ENCODE results near the gene MFSD6L.
A peak's percentile ranks its signal among the peaks of the same experiment; 100 is the strongest.

MFSD6L gene

DNA sequence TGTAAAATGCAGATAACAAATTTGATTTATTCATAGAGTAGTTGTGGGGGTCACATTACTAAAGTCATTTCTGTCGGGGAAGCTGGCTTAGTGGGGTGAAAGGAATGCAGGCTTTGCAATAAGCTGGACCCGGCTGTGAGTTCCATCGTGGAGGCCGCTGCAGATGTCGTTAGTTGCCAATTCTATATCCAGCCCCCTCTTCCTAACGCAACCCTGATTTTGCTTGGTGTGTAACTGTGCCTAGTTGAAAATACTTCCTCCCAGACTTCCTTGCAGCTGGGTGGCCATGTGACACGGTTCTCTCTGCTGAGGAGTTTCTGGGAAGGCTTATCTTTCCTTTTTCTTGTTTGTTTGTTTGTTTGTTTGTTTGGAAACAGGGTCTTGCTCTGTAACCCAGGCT is 4.5 kb downstream of the MFSD6L start:
- no peak for DNase-seq (ENCODE audit: low read depth in 2 of 2, low spot score in 1 of 2)

DNA sequence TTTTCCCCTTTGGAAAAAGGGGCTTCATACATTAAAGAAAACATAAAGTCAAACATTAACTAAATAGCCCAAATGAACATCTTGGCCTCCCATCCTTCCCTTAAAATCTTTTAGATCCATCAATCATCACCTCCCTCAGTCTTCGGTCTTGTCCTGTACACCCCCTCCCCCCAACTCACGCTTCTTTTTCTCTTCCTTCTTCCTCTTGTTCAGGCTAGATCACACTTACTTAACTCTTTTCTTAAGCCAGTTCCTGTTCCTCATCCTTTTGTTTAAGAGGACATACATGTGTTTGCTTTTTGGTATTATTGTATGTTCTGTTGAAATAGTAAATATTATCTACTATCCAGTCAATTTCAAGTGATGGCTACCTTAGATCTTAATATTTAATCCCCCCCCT is 5.5 kb downstream of the MFSD6L start:
- DNase-seq (ENCODE audit: low read depth in 2 of 2, low spot score in 1 of 2) = no peak

DNA sequence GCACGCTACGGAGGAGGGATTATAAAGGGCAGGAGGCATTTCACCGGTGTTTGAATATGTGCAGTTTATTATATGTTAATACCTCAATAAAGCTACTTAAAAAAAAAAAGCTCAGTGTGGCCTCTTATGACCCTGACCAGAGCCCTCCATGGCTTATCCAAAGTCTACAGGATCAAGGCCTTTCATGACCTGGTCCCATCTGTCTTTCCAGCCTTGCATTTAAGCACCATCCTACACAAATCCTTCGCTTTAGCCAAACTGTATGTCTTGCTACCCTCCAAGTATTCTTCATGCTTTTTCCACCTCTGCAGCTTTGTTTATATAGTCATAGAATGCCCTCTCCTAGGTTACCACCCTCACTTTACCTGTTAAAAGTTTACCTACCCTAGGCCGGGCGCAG is 6.5 kb downstream of the MFSD6L start:
- DNase-seq (ENCODE audit: low read depth in 2 of 2, low spot score in 1 of 2) = no peak

DNA sequence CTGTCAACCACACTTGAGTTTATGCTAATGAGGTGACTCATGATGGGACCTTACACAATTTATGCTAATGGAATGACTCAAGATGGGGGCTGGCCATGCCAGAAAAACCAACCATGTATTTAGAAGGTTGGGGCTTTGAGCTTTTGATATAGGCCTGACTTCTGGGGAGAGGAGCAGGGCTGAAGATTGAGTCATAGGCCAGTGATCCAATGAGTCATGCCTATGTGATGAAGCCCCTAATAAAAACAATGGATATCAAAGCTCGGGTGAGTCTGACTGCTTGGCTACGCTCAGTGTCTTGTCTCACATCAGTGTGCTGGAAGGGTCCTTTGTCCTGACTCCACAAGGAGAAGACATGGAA is 7.3 kb downstream of the MFSD6L start:
- DNase-seq (ENCODE audit: low read depth in 2 of 2, low spot score in 1 of 2) = no peak

DNA sequence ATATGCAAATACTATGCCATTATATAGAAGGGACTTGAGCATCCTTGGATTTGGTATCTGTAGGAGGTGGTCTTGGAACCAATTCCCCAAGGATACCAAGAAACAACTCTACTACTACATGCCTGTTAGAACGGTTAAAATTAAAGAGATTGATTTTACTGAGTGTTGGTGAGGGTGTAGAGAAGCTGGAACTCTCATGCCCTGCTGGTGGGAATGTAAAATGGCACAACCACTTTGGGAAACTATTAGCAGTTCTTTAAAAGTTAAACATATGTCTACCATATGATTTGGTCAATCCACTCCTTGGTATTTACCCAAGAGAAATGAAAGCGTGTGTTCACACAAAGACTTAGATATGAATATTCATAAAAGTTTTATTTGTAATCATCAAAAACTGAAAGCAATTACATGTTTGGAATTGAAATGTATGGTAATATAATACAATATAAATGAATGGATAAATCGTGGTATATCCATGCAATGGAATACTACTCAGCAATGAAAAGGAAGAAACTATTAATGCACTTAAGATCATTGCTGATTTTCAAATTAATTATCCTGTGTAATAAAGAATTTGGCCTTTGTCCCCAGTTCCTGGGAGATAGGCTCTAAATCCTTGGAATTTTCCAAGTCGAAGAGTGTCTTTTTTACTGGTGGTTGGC is 7.8 kb downstream of the MFSD6L start:
- no peak for DNase-seq (ENCODE audit: low read depth in 2 of 2, low spot score in 1 of 2)

DNA sequence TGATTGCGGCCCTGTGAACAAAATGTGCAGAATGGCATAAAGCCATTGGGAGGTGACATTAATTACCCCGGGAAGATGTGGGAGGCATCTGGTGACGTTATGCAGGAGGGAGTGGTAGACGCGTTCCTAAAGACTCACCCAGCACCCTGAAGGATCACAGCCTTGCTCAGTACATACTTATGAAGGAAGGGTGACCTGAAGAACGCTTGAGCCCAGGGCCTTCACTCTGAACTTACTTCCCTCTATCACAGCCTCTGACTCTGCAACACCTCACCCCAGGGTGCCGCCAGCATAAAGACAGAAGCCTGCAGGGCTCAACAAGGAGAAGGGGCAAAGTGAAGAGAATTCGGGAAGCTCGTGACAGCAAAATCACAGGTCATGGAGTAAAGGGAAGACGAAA is 9.4 kb downstream of the MFSD6L start:
- no peak for DNase-seq (ENCODE audit: low read depth in 2 of 2, low spot score in 1 of 2)

DNA sequence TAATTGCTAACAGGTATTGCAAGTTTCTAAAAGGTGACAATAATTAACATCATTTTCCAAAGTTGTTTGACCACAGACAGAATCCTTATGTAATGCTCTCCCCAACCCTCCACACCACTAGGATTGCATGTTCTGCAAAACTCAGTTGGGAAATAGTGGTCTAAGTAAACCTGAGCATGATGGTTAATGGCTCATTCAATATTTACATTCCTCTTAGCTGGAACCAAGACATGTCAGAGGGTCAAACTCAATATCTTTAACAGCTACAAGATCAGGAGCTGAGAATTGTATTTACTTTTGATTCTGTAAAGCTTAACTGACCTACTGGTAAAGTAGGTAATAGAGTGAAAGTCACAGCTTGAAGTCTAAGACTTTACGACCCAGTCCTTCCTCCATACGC is 10.2 kb downstream of the MFSD6L start:
- no peak for DNase-seq (ENCODE audit: low read depth in 2 of 2, low spot score in 1 of 2)

DNA sequence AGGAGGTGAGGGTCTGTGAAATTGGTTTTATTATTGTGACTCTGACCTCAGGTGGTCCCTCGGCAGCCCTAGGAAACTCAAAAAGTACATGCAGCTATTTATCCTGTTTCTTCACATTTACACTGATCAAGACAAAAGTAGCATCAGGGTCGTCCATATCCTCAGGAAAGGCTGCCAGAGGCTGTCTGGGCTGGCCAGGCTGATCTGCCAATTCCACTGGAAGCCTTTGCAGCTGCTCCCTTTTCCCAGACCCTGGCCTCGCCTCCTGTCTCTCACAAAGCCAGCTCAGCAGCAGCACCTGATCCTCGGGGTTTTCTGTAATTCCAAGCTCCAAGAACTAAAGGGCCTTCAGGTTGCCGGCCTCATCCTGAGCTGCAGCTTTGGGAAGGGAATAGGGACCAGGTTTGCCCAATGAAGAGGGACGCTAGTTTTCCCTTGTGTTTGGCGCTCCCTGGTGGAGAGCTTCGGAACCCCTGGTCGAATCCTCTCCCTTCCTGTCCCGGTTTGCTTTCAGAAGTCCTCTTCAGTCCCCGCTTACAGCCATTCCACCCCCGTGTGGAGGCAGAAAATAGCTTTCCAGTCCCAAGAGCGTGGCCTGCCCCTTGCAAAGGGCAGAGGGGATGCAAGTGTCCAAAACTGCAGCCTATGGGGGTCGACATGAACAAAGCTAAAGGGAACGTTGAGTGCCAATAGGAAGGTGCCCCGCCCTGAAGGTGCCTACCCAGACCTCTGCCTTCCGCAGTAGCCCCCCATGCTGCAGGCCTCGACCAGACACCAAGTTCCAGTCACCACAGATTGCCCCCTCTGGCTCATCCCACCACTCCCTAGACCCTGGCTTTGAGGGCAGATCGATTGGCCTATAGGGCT is 13.4 kb downstream of the MFSD6L start:
- peak; percentile 25 to 27 for DNase-seq (ENCODE audit: low read depth in 2 of 2, low spot score in 1 of 2)

DNA sequence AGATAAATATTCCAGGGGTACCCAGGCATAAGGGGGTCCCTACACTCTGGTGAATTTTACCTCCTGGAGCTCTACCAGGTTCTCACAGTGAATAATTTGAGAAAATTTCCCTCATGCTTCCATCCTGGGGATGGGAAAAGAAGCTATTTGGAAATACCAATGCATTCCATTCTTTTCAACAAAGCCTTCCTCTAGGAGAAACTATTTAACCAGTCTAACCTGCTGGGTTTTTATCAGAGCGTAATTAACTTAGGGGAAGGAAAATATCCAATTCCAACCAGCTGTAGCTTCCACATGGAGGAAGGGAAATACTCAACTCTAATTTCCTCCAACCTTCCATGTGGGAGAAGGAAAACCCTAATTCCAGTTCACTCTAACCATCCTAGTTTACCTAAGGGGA is 17.0 kb downstream of the MFSD6L start:
- no peak for DNase-seq (ENCODE audit: low read depth in 2 of 2, low spot score in 1 of 2)

DNA sequence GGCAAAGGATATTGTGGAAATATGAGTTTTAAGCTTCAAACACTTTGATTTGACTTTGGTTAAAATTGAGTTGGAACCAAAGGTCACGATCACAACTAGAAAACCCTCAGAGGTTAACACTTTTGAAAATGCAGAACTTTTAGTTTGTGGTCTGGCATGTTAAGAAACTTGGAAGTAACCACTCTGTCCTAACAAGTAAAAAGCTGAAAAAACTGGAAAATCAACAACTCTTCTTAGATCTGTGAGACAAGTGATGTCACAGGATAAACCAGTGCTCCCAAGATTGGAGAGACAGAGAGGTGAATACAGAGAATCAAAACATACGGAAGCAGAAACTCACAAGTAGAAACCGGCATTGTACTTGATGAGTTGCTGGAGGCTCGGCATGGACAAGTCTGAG is 17.4 kb downstream of the MFSD6L start:
- DNase-seq (ENCODE audit: low read depth in 2 of 2, low spot score in 1 of 2) = no peak

DNA sequence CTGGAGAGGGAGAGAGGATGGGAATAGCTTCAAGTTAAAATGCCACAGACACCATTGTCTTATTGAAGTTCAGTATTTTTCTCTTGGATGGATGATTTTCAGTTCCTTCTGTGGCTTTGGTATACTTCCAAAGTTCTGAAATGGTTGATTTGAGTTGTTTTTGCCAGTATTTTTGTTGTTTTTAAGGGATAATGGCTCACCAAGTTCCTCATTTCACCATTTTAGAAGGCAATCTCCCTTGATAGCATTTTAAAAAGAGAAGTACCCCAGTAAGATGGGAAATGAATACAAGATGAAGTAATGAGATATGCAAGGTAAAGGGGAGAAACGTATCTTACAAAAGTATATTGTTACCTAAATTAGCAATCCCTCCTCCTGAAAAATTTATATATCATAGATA is 22.3 kb downstream of the MFSD6L start:
- DNase-seq (ENCODE audit: low read depth in 2 of 2, low spot score in 1 of 2) = no peak

DNA sequence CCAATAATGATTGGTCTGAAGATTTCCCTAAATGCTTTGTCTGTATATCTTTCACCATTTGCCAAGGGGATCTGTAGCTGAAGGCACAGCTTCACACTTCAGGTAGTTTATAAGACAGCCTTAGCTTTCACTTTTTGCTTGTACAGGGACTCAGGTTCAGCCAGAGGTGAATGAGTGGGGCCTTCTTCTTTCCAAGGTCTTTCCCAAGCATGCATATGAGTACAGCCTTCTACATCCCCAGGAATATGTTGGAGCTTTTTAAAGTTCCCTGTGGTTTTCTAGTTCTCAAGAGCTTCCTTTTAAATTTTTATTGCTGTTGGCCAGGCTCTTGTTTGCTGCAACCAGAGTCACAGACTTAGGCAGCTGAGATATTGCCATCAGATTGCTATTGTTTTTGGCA is 22.9 kb downstream of the MFSD6L start:
- no peak for DNase-seq (ENCODE audit: low read depth in 2 of 2, low spot score in 1 of 2)

DNA sequence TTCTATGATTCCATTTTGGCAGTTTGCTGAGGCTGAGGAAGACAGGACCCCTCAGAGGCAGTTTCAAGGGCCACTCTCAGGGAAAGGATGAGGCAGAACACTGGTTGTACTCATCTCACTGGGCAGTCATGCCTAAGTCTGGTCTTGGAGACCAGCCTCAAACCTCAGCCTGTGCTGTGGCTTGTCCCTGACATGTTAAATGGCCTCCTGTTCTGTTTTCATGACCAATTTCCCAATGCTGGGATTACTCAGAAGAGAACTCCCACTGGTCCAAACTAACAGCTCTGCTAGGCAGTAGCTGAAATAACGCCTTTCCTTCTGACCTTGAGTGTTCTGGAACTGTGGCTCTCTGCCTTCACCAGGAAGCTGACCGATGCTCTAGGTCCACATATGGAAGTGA is 32.4 kb downstream of the MFSD6L start:
- no peak for DNase-seq (ENCODE audit: low read depth in 2 of 2, low spot score in 1 of 2)

DNA sequence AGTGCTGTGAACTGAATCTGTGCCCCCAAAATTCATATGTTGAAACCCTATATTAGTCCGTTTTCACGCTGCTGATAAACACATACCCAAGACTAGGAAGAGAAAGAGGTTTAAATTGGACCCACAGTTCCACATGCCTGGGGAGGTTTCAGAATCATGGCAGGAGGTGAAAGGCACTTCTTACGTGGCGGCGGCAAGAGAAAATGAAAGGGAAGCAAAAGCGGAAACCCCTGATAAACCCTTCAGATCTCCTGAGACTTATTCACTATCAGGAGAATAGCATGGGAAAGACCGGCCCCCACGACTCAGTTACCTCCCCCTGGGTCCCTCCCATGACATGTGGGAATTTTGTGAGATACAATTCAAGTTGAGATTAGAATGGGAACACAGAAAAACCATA is 37.2 kb downstream of the MFSD6L start:
- no peak for DNase-seq (ENCODE audit: low read depth in 2 of 2, low spot score in 1 of 2)

DNA sequence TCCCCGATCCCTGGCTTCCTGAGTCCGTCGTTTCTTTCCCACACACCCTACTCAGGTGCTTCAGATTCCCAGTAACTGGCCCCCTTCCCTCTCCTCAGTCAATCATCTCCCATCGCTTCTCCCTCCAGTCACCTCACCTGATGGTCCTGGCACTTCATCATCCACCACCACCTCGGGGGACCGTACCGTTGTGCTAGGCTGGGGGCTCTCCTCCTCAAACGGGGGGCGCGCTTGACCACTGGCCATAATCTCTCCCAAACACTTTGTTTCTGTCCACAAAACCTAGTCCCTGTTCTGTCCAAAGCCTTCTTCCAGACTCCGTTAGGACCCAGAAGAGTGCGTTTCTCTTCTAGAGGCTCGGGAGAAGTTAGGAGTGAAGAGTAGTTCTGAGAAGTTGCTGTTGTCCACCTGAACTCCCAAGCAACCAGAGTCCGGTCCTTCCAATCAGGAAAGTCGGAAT is 41.0 kb downstream of the MFSD6L start, which contains the start of gene SPDYE4:
Gene SPDYE4, minus strand, starts transcription at position 410 of the 460 bp plus-strand sequence. Its CDS starts 164 bp downstream, at position 246.
- no peak for DNase-seq (ENCODE audit: low read depth in 2 of 2, low spot score in 1 of 2)

DNA sequence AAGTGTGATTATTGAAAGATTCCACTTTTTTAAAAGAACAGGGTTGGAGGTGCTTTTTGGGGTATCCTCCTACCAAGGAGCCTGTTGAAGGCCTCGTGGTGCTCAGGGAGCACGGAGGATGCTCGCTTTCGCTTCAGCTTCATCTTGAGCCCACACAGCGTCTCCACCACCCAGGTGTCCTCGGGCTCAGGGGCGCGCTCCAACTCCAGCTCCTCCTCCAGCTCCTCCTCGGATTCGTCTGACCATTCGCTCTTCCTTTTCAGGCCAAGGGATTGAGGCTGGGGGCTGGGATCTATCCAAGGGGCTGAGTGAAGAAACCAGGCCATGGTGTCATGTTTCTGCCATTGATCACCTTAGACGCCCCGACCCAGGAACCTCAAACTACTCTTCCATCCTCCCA is 42.0 kb downstream of the MFSD6L start:
- DNase-seq (ENCODE audit: low read depth in 2 of 2, low spot score in 1 of 2) = no peak

DNA sequence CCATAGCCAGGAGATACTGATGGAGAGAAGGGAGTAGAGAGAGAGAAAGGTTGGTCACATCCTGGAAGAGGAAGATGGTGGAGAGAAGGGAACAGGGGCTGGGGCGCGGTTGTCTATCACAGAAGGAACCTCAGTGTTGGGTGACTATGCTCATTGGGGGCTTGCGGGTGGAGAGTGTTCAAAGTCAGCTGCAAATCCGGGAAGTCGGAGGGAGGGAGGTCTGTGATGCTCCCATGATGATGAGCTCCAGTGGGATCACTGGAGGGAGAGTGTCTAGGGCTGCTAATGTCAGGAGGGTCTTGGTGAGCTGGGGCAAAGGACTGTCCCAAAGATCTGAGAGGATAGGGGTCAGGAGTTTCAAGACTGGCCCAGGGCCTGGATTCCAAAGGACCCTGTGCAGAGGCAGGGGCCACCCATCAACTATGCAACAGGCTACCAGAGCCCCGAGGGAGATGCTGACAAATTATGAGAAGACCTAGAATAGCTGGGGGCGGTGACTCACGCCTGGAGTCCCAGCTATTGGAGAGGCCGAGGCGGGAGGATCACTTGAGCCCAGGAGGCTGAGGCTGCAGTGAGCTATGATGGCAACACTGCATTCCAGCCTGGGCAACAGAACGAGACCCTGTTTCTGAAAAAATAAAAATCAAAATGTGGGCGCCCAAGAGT is 43.4 kb downstream of the MFSD6L start:
- no peak for DNase-seq (ENCODE audit: low read depth in 2 of 2, low spot score in 1 of 2)

DNA sequence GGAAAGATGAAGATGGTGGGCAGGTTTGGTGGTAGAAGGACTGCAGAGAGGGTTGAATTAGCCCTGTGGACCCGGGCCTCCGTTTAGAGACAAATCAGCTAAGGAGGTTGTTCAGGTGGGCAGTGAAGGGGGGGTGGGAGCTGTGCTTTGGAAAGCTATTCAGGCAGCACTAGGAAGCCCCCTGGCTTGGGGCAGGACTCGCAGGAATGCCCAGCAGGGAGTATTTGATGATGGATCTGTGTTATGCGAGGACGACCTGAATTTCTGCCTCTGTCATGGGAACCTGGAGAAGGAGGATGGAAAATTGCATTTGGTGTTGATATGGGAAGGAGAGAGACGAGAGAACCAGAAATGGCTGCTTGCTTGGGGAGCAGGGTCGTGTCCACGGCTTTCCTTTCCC is 44.3 kb downstream of the MFSD6L start:
- DNase-seq (ENCODE audit: low read depth in 2 of 2, low spot score in 1 of 2) = no peak

DNA sequence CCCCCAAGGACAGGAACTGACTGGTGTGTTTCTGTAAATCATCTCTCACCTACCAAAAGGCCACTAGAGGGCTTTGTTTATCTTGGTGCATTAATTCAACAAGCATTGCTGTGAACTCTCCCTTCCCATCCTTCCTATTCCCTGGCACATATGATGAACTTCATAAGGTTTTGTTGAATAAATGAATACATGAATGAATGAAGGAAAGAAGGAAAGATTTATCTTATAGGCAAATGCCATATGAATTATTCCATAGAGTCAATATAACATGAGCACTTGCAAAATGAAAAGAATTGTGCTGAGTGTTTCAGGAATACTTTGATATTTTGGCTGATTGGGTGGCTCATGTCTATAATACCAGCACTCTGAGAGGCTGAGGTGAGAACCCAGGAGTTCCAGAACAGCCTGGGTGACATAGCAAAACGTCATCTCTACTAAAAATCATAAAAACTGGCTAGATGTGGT is 45.2 kb downstream of the MFSD6L start:
- DNase-seq (ENCODE audit: low read depth in 2 of 2, low spot score in 1 of 2) = no peak

DNA sequence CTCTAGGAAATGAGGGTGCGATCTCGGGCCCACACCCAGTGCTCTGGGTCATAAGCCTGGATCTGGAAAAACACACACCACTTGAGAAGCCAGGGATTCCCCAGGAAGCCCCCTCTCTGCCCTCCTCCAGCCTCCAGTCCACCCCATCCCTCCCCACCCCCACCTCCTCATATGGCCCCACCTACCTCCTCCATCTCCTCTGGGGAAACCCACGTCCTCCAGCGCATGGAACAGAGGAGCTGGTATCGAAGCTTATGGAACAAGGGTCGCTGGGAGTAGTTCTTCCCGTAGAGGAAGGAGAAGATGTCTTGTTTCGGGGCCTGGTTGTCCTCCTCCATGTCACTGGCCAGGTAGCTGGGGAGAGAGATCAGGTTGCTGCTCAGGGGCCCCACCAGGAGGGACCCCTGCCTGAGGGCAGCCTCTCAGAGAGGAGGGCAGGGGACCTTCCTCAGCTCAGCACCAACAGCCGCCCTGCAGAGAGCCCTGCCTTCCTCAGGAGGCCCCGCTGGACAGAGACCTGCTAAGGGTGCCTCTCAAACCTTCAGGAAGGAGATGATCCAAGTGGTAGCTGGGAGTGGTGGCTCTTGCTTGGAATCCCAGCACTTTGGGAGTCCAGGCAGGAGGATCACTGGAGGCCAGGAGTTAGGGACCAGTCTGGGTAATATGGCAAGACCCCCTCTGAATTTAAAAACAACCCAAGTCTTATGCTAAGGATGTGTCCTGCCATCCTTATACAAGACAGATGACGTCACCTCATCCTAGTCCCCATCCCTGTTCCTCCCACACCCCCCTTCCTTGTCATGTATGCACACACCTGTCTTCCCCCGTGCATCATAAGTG is 45.8 kb downstream of the MFSD6L start:
- DNase-seq (ENCODE audit: low read depth in 2 of 2, low spot score in 1 of 2) = no peak

DNA sequence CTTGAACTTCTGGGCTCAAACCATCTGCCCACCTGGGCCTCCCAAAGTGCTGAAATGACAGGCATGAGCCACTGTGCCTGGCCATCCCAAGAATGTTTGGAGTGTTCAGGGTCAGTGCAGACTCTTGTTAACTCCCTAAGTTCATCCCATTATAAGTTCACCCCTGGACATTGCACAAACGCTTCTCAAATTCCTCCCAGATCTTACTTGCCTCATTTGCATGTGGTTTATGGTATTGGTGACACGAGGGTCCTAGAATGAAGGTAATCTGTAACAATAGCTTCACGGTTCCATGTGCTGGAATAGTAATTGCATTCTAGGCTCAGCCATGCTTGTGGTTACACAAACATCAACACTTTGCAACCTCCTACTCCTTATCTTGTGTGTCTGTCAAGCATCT is 49.5 kb downstream of the MFSD6L start:
- no peak for DNase-seq (ENCODE audit: low read depth in 2 of 2, low spot score in 1 of 2)

Measured in stimulated activated CD8-positive, alpha-beta memory T cell treated with anti-CD3 and anti-CD28 coated beads, Interleukin-4, amount 100 ng/mL, for 1 hour (primary cell).